Posterior cingulate gyrus (tissue), 11 donors: ENCODE measurements around the gene MRC2.

Experiments used
- DNase-seq, 10 donors: peaks; one replicate each; pipeline versions ENCODE4 v3.0.0 to v3.0.0-alpha.2; 2020 to 2021; ENCODE audit warnings: mixed read lengths in 3 of 10
- intact Hi-C: fragments of 100-400 bp; cut with DNase I; formaldehyde crosslinking; loops from one replicate; pipeline ENCODE4 v1.15.1; 2023

MRC2 gene

DNA sequence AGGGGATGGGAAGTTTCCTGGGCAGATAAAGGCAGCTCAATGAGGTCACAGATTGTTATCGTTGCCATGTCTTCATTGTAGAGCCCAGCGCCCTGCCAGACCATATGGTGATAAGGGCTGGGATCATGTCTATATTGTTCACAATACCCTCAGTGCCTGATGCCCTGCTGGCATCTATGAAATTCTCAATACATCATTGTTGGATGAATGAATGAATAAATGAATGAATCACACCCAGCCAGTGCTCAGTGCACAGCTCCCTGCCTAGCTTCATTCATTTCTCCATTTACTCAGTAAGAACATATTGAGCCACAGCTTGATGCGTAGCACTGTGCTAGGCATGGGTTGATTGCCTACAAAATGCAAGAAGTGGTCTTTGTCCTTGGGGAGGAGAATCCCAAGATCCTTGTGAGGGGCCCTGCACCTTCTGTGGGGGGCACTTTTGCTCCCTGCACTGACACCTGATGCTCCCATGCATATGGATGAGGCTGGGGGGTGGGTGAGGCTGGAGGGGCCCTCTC is 29.7 kb downstream of the MRC2 start:
- intact Hi-C loops, result no loop called here
- DNase-seq, result peak in 1 of 10 donors; percentile 21

DNA sequence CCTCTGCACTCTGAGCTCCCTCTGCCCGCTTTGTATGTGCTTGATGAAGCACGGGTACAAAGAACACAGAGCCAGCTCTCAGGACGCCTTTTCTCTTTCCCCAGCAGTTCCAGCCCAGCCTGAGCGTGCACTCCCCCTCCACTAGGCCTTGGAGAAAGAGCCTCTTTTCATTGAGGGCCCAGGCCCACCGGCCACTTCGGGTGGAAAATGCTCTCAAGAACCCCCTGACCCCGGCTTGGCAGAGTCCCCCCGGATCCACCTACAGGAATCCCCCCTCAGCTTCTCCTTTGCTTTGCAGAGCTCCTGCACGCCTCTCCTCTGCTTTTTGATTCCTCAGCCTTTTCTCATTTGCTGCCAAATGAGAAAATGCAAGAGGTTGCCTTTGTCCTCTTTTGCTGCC is 30.2 kb downstream of the MRC2 start:
- intact Hi-C loops, result no loop called here
- DNase-seq, result peak in 2 of 10 donors; percentile 64 to 74

DNA sequence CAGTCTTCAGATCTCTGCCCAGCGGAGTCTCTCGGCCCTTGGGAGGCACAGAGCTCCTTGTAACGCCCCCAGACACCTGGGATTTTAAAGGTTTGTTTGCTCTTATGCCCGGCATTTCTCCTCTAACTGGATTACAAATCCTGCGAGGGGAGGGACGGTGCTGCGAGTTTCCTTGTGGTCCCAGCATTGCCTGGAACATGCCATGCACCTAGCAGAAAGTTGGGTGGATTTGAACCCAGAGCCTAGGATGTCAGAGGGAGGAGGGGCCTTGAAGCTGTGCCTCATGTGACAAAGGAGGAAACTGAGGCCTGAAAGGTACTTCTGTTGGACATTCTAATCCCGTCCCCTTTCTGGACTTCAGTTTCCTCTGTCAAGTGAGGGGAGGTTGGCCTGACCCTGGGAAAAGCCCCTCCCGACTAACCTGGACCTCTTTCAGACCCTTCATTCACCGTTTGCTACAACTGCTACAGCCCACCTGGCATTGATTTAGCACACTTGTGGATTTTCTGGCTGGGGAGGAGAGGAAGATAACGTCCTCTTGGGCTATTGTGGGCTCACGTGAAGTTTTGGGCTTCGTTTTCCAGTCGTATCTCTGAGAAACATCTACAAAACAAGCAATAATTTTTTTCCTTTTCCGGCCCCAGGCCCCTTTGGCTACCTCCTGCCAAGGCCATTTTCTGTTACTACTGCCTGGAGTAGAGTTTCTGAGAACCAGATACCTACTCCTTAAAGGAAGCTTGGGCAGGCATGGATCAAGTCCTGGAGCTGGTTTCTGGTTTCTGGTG is 30.9 kb downstream of the MRC2 start:
- intact Hi-C loops, result no loop called here
- peak in 2 of 10 donors; percentile 14 to 51 for DNase-seq

DNA sequence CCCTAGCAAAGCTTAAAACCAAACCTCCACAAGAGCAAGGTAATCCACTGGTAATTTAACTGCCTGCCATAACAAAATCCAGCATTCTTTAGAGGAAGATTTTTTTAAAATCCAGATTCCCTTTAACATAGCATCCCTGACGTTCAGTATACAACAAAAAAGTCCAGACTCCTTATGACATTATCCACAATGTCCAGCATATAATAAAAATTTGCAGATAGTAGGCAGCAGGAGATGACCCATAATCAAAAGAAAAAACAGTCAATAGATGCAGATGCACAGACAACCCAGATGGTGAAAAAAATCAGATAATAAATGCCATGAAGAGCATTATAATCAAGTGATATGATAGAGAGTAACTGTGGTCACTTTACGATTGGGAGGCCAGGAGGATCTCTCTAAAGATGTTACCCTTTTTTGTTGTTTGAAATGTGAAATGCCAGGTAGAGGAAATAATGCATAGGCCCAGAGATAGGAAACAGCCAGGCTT is 33.2 kb downstream of the MRC2 start:
- DNase-seq, result no peak
- intact Hi-C loops, result no loop called here

DNA sequence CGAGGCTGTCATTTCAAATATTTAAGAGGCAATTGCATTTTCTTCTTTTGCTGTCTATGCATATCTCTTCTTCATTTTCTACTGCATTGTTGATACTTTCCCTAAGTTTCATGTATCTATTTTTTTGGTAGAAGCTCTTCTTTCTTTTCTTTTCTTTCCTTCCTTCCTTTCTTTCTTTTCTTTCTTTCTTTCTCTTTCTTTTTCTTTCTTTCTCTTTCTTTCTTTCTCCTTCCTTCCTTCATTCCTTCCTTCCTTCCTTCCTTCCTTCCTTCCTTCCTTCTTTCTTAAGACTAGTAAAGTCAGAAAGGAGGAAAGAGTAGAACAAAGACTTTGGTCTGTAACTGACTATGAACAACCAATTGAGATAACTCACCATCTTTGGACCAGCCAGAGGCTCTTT is 33.9 kb downstream of the MRC2 start:
- intact Hi-C loops, result no loop called here
- no peak for DNase-seq

DNA sequence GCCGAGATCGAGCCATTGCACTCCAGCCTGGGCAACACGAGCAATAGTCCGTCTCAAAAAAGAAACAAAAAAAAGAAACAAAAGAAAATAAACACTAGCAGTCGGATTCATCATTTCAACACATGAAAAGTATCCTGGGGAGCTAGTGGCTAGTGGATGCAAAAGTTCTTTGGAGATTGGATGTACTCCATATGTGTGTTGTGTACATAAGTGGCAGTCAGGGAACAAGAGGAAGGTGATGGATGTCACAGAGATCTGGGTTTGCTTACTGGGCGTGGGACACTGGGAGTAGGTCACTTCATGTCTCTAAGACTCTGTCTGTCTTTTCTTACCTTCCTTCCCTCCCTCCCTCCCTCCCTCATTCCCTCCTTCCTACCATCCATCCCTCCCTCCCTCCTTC is 35.4 kb downstream of the MRC2 start:
- intact Hi-C loops, result no loop called here

DNA sequence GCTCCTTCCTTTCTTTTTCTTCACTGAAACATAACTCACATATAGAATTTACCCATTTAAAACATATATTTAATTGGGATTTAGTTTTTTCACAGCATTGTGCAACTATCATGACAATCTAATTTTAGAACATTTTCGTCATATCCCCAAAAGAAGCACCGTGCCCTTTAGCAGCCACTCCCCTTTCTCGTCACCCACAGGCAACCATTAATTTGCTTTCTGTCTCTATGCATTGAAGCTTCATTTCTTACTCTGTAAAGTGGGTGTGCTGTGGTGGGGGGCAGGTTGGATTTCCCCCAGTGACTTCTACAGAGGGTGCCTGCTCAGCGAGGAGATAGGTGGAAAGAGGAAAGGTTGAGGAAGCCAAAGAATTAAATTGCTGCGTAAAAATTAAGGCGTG is 35.8 kb downstream of the MRC2 start:
- no peak for DNase-seq
- intact Hi-C loops, result no loop called here

More for the DNA sequence above, 35.4 kb downstream of the MRC2 start:
- peak in 1 of 10 donors; percentile 9 for DNase-seq

DNA sequence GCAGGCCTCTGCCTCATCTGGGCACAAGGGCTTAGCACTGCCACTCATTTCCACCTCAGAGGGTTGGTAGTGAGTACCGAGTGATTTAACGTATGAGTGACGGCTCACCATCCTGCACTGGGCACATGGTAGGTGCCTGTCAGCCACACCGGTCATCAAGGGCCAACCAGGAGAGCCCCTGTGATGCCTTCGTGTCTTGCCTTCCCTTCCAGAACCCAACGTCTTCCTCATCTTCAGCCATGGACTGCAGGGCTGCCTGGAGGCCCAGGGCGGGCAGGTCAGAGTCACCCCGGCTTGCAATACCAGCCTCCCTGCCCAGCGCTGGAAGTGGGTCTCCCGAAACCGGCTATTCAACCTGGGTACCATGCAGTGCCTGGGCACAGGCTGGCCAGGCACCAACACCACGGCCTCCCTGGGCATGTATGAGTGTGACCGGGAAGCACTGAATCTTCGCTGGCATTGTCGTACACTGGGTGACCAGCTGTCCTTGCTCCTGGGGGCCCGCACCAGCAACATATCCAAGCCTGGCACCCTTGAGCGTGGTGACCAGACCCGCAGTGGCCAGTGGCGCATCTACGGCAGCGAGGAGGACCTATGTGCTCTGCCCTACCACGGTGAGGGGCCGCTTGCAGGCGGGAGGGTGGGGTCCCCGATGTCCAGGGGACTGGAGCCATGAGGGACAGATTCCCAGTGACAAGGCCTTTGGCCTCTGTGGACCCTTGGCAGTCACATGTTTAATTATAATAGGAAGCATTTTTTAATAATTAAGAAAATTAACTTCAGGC is 37.1 kb downstream of the MRC2 start:
- peak in 2 of 10 donors; percentile 67 for DNase-seq
- intact Hi-C loops, result no loop called here

DNA sequence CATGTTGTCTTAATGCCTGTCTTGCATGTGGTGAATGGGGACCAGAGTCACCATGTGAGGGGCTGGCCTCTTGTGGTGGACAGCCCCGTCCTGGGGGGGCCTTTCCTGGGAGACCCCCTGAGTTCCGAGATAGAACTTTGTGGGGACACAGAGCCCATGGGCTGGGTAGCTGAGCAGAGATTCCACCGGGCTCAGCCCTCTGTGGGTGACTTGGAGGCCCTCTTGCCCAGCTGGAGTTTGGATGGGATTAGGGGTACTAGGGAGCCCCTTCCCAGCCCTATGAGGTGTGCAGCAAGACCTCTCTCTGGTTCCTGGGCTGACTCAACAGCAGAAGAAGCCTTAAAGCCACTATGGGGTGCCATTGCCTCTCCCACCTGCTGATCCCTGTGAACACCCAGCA is 38.1 kb downstream of the MRC2 start:
- intact Hi-C loops, result no loop called here
- peak in 2 of 10 donors; percentile 22 to 39 for DNase-seq

DNA sequence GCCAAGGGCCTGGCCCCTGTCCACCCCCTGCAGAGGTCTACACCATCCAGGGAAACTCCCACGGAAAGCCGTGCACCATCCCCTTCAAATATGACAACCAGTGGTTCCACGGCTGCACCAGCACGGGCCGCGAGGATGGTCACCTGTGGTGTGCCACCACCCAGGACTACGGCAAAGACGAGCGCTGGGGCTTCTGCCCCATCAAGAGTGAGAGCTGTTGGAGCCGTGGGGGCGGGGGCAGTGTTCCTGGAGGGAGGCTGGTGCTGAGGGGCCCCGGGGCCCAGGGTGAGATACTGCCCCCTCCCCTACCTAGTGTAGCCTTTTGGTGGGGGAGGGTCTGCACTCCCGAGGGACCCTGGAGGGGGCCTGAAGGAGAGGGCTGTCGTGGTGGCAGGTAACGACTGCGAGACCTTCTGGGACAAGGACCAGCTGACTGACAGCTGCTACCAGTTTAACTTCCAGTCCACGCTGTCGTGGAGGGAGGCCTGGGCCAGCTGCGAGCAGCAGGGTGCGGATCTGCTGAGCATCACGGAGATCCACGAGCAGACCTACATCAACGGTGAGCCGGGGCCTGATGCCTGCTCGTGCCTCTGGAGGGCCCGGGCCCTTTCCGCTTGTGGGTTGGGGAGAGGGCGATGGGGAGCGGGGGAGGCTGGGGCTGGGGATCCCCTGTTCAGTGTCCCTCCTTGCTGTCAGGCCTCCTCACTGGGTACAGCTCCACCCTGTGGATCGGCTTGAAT is 38.8 kb downstream of the MRC2 start:
- peak in 3 of 10 donors; percentile 45 to 75 (median 67) for DNase-seq
- intact Hi-C loops, result no loop called here

DNA sequence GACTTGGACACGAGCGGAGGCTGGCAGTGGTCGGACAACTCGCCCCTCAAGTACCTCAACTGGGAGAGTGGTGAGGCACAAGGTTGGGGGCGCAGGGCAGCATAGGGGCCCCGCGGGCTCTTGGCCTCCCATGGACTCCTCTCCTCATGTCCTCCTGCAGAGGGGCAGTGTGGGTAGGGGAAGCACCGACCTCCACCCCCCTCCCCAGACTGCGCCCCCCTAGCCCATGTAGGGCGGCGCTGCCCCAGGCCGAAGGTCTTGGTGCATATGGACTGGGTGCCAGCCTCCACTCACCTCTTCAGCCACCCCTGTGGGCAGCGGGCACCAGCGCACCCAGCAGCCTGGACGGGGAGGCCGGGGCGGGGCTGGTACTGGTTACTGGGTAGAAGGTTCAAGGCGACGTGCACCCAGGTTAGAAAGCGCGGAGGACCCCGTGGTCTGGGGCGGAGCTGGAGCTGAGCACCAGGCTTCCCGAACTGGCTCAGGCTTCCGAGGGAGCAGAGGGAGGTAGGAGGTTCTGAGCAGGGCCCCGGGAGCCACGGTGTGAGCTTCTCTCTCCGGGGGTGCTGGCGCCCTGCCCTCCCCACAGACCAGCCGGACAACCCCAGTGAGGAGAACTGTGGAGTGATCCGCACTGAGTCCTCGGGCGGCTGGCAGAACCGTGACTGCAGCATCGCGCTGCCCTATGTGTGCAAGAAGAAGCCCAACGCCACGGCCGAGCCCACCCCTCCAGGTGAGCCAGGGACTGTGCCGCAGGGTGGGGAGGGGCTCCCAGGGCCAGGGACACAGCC is 39.5 kb downstream of the MRC2 start:
- peak in 3 of 10 donors; percentile 69 to 73 (median 73) for DNase-seq
- intact Hi-C loops, result no loop called here

DNA sequence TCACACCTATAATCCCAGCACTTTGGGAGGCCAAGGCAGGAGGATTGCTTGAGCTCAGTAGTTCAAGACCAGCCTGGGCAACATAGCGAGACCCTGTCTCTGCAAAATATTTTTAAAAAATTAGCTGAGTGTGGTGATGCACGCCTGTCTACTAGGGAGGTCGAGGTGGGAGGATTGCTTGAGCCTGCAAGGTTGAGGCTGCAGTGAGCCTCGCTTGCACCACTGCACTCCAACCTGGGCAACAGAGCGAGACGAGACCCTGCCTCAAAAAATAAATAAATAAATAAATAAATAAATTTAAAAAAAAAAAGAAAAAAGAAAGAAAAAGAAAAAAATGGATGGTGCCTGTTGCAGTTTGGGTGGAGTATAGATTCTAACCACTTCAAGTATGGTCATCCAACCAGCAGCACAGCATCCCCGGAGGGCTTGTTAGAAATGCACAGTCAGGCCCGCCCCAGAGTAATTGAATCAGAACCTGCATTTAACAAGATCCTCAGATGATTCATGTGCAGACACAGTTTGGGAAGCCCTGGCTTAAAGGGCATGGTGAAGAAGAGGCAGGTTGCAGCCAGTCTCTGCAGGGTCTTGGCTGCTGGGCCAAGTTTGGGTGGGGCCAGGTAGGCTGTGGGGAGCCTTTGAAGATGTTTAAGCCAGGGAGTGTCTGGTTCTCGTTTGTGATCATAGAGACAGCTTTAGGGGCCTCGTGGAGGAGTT is 40.8 kb downstream of the MRC2 start:
- intact Hi-C loops, result no loop called here
- peak in 3 of 10 donors; percentile 59 to 77 (median 64) for DNase-seq

DNA sequence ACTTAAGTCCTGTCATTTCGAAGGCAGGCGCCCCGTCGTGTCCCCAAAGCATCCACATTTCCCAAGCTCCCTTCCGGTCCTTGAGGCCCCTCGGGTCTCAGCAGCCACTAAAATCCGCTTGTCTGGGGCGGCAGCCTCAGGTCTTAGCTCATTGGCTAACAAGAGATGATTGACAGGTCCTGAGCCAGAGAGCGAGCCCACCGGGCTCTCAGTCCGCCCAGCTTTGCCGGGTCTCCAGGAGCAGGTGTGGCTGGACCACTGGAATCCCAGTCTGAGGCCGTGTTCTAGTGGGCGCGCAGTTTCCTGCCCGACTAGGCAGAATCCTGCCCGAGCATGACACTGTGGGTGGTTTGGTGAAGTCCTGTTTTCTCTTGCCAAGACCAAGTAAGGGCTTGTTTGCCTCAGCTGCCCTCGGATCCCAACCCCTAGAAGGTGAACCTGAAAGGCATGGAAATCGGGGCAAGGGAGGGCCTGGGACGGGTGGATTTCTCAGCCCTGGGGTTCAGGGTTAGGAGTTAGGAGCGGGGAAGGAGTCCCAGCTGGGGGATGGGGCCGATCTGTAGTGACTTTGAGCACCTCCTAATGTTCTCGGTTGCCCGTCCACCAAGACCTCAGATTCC is 42.8 kb downstream of the MRC2 start:
- peak in 3 of 10 donors; percentile 76 to 91 (median 82) for DNase-seq
- intact Hi-C loops, result no loop called here

DNA sequence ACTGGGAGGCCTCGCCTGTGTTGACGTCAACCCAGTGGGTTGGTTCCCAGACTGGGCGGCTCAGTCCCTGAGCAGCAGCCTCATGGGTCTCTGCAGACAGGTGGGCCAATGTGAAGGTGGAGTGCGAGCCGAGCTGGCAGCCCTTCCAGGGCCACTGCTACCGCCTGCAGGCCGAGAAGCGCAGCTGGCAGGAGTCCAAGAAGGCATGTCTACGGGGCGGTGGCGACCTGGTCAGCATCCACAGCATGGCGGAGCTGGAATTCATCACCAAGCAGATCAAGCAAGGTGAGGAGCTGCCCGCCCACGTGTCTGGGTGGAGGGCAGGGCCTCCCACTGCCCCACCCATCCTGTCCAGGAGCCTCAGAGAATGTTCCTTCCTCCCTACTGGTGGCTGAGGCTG is 44.1 kb downstream of the MRC2 start:
- peak in 3 of 10 donors; percentile 72 to 85 (median 76) for DNase-seq
- intact Hi-C loops, result no loop called here

DNA sequence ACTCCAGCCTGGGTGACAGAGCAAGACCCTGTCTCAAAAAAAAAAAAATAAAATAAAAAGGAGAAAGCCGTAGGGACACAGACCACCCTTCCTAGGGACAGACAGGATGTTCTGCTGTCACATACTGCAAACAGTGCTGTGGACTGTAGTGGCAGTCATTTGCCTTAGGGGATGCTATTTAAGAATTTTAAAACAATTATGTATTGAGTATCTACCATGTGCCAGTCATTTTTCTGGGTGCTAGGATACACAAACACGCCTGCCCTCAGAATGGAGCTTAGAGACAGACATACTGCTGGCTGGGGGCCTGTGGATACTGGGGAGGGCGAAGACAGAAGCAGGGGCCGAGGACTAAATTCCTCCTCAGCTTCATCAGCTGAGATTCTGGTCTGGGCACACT is 45.5 kb downstream of the MRC2 start:
- peak in 3 of 10 donors; percentile 26 to 46 (median 27) for DNase-seq
- intact Hi-C loops, result no loop called here

DNA sequence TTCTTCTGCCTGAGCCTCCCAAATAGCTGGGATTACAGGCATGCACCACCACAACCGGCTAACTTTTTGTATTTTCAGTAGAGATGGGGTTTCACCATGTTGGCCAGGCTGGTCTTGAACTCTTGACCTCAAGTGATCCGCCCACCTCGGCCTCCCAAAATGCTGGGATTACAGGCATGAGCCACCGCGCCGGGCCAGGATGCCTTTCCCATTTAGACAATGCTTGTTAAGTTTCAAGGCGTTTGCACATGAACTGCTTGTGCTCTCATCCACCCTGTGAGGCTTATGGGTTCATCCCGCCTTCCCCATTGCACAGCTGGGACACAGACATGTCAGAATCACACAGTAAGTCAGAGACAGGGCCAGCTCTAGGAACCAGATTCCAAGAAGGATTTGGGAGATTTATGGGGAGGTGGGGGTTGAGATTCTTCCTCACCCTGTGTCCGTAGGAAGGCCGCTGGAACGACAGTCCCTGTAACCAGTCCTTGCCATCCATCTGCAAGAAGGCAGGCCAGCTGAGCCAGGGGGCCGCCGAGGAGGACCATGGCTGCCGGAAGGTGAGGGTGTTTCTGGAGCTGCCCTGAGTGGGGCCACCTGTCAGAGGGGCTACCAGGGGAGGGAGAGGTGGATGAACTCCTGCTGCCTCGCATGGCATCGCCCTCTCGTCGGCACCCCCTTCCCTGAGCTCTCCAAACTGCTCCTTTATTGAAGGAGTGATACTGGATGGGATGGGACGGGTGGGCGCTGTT is 46.3 kb downstream of the MRC2 start:
- intact Hi-C loops, result no loop called here

DNA sequence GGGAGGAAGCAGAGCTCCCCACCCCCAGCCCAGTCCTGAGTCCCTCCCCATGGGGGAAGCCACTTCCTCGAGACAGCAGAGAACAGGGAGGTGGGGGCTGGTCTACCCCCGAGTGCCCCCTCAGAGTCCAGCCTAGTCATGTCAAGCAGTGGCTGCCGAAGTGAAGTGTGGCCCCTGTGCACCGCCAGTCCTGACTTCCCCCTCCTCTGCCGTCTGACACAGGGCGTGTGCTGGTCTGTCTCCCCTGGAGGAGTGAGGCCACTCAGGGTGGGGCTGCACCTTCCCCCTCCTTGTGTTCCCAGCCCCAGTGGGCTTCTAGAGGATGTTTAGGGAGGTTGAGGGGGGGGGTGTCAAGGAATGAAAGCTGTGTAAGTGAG is 46.9 kb downstream of the MRC2 start:
- intact Hi-C loops, result no loop called here

More for the DNA sequence above, 46.3 kb downstream of the MRC2 start:
- DNase-seq, result peak in 3 of 10 donors; percentile 40 to 78 (median 51)

DNA sequence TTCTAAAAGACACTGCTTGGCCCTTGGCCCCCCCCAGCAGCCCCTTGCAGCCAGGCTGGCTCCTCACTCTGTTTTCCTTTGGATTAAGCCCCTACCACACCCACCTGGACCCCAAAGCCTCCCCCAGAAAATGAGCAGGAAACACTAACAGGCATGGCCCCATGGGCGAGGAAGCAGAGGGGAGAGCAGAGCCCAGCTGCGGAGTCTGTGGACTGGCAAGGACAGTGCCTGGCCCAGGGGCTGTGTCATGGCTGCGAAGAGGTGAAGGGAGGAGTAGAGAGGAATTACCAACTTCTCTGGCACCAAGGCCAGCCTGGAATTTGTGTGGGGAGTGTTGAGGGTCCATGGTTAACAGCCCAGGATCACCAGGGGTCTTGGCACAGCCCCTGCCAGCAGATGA is 47.4 kb downstream of the MRC2 start:
- DNase-seq, result peak in 3 of 10 donors; percentile 60 to 69 (median 69)
- intact Hi-C loops, result no loop called here

More for the DNA sequence above, 46.9 kb downstream of the MRC2 start:
- peak in 3 of 10 donors; percentile 37 to 55 (median 43) for DNase-seq
